ENCODE results near the gene DNAJB12.
"Not testable (repeated sequence)": the region's sequence is repeated elsewhere in the genome, so short reads cannot be mapped to it uniquely, and the experiment has no call there.

DNAJB12 gene

GRCh38 chr10:72315054-72315453 lies 39.7 kb downstream of the DNAJB12 start:
- DNase-seq: no peak

- no peak for DNase-seq
Observed at GRCh38 chr10:72314263-72314662, 40.5 kb downstream of the DNAJB12 start.

- DNase-seq: no peak
Observed at GRCh38 chr10:72312865-72313391, 41.8 kb downstream of the DNAJB12 start.

GRCh38 chr10:72311667-72312066 lies 43.1 kb downstream of the DNAJB12 start:
- DNase-seq: no peak

- DNase-seq: no peak
Observed at GRCh38 chr10:72310636-72311035, 44.1 kb downstream of the DNAJB12 start.

GRCh38 chr10:72310241-72310633 lies 44.5 kb downstream of the DNAJB12 start:
- DNase-seq: no peak

- no peak for DNase-seq
Observed at GRCh38 chr10:72309290-72310240, 45.2 kb downstream of the DNAJB12 start.

GRCh38 chr10:72308320-72308987 lies 46.3 kb downstream of the DNAJB12 start:
- DNase-seq: no peak

GRCh38 chr10:72307711-72308110 lies 47.0 kb downstream of the DNAJB12 start:
- not testable (repeated sequence) for DNase-seq

- DNase-seq: no peak
Observed at GRCh38 chr10:72306215-72306760, 48.4 kb downstream of the DNAJB12 start.

- no peak for DNase-seq
Observed at GRCh38 chr10:72303424-72304128, 51.1 kb downstream of the DNAJB12 start.

GRCh38 chr10:72298592-72299519 lies 55.9 kb downstream of the DNAJB12 start:
- no peak for DNase-seq

GRCh38 chr10:72297805-72298591 lies 56.7 kb downstream of the DNAJB12 start:
- peak; percentile 63 for DNase-seq

- peak; percentile 82 for DNase-seq
Observed at GRCh38 chr10:72297281-72297804, 57.4 kb downstream of the DNAJB12 start.

- not testable (repeated sequence) for DNase-seq
Observed at GRCh38 chr10:72296829-72297280, 57.9 kb downstream of the DNAJB12 start.

GRCh38 chr10:72295330-72295910 lies 59.3 kb downstream of the DNAJB12 start:
- DNase-seq: no peak

- no peak for DNase-seq
Observed at GRCh38 chr10:72292223-72292691, 62.5 kb downstream of the DNAJB12 start.

GRCh38 chr10:72291019-72291532 lies 63.6 kb downstream of the DNAJB12 start:
- peak; percentile 6 for DNase-seq

GRCh38 chr10:72285972-72286521 lies 68.7 kb downstream of the DNAJB12 start:
- DNase-seq: no peak
